ENCODE measurements around the gene C7. TPM values are rescaled to one million over a fixed set of nuclear protein-coding genes. Genes with fewer than 3 reads are reported as not detected.
"Not testable (repeated sequence)": the region's sequence is repeated elsewhere in the genome, so short reads cannot be mapped to it uniquely, and the experiment has no call there.

The C7 gene
- total RNA-seq (2014; rRNA removed; shearing (Covaris generic)): 1.3 and 4.0 TPM in 2 replicates

- DNase-seq (ENCODE audit: low spot score): no peak
Measured at GRCh38 chr5:40909264-40909663, at the start of gene C7. Gene C7, plus strand, starts transcription at chr5:40909497. Its CDS starts 114 bp downstream, at chr5:40909611.

- no peak for DNase-seq (ENCODE audit: low spot score)
Measured at GRCh38 chr5:40860711-40861110, 48.6 kb upstream of the C7 start.

GRCh38 chr5:40865004-40865403, 44.3 kb upstream of the C7 start:
- DNase-seq (ENCODE audit: low spot score): not testable (repeated sequence)

GRCh38 chr5:40866844-40867243, 42.5 kb upstream of the C7 start:
- DNase-seq (ENCODE audit: low spot score): no peak

- no peak for DNase-seq (ENCODE audit: low spot score)
Measured at GRCh38 chr5:40869384-40869783, 39.9 kb upstream of the C7 start.

- DNase-seq (ENCODE audit: low spot score): no peak
Measured at GRCh38 chr5:40871177-40871576, 38.1 kb upstream of the C7 start.

- DNase-seq (ENCODE audit: low spot score): not testable (repeated sequence)
Measured at GRCh38 chr5:40872253-40872652, 37.0 kb upstream of the C7 start.

GRCh38 chr5:40873286-40873880, 35.9 kb upstream of the C7 start:
- no peak for DNase-seq (ENCODE audit: low spot score)

GRCh38 chr5:40875958-40876357, 33.3 kb upstream of the C7 start:
- no peak for DNase-seq (ENCODE audit: low spot score)

GRCh38 chr5:40877371-40877988, 31.8 kb upstream of the C7 start:
- DNase-seq (ENCODE audit: low spot score): no peak

- DNase-seq (ENCODE audit: low spot score): peak; percentile 32
Measured at GRCh38 chr5:40879163-40879942, 29.9 kb upstream of the C7 start.

GRCh38 chr5:40882291-40882690, 27.0 kb upstream of the C7 start:
- DNase-seq (ENCODE audit: low spot score): no peak

GRCh38 chr5:40883051-40883450, 26.2 kb upstream of the C7 start:
- not testable (repeated sequence) for DNase-seq (ENCODE audit: low spot score)

GRCh38 chr5:40895440-40896425, 13.6 kb upstream of the C7 start:
- not testable (repeated sequence) for DNase-seq (ENCODE audit: low spot score)

GRCh38 chr5:40904205-40904993, 4.9 kb upstream of the C7 start:
- peak; percentile 81 for DNase-seq (ENCODE audit: low spot score)

GRCh38 chr5:40904994-40905306, 4.3 kb upstream of the C7 start:
- no peak for DNase-seq (ENCODE audit: low spot score)

GRCh38 chr5:40906351-40906751, 2.9 kb upstream of the C7 start:
- no peak for DNase-seq (ENCODE audit: low spot score)

- peak; percentile 15 for DNase-seq (ENCODE audit: low spot score)
Measured at GRCh38 chr5:40909723-40910122, 426 bp downstream of the C7 start.

- no peak for DNase-seq (ENCODE audit: low spot score)
Measured at GRCh38 chr5:40911266-40911665, 2.0 kb downstream of the C7 start.

GRCh38 chr5:40914835-40915234, 5.5 kb downstream of the C7 start:
- peak; percentile 22 for DNase-seq (ENCODE audit: low spot score)

- no peak for DNase-seq (ENCODE audit: low spot score)
Measured at GRCh38 chr5:40915341-40915926, 6.1 kb downstream of the C7 start.

Data from H4 (cell line).